NCI-H1436 (cell line): ENCODE results near the gene C11orf68.

Source experiments
- DNase-seq: peaks from one replicate; lab custom pipeline; 2025; lab: John Stamatoyannopoulos, UW

C11orf68 gene

GRCh38 chr11:65871811-65872548 lies 46.9 kb downstream of the C11orf68 start:
- DNase-seq = no peak

- DNase-seq = no peak
Measured at GRCh38 chr11:65870706-65871681, 47.9 kb downstream of the C11orf68 start.

- no peak for DNase-seq
Measured at GRCh38 chr11:65870307-65870658, 48.6 kb downstream of the C11orf68 start.

GRCh38 chr11:65869643-65870306 lies 49.1 kb downstream of the C11orf68 start:
- no peak for DNase-seq

- DNase-seq = no peak
Measured at GRCh38 chr11:65868907-65869306, 50.0 kb downstream of the C11orf68 start.

- DNase-seq = no peak
Measured at GRCh38 chr11:65868076-65868667, 50.7 kb downstream of the C11orf68 start.

- no peak for DNase-seq
Measured at GRCh38 chr11:65867284-65868071, 51.4 kb downstream of the C11orf68 start.
